ENCODE measurements around the gene LDHB.
"Not testable (repeated sequence)": the region's sequence is repeated elsewhere in the genome, so short reads cannot be mapped to it uniquely, and the experiment has no call there.

Gene LDHB

DNA sequence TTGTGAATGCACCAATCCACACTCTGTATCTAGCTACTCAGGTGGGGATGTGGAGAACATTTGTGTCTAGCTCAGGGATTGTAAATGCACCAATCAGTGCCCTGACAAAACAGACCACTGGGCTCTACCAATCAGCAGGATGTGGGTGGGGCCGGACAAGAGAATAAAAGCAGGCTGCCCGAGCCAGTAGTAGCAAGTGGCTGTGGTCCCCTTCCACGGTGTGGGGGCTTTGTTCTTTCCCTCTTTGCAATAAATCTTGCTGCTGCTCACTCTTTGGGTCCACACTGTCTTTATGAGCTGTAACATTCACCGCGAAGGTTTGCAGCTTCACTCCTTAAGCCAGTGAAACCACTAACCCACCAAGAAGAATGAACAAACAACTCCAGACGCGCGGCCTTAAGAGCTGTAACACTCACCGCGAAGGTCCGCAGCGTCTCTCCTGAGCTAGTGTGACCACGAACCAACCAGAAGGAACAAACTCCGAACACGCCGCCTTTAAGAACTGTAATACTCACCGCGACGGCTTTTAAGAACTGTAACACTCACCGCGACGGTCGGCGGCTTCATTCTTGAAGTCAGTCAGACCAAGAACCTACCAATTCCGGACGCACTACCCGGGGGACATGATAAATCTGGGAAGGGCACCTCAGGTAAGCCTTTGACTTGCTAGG, 4.6 kb upstream of the LDHB start:
- in situ Hi-C loops (cut with HindIII; ENCODE audit: low sequenced_read_pairs), result no loop called here

DNA sequence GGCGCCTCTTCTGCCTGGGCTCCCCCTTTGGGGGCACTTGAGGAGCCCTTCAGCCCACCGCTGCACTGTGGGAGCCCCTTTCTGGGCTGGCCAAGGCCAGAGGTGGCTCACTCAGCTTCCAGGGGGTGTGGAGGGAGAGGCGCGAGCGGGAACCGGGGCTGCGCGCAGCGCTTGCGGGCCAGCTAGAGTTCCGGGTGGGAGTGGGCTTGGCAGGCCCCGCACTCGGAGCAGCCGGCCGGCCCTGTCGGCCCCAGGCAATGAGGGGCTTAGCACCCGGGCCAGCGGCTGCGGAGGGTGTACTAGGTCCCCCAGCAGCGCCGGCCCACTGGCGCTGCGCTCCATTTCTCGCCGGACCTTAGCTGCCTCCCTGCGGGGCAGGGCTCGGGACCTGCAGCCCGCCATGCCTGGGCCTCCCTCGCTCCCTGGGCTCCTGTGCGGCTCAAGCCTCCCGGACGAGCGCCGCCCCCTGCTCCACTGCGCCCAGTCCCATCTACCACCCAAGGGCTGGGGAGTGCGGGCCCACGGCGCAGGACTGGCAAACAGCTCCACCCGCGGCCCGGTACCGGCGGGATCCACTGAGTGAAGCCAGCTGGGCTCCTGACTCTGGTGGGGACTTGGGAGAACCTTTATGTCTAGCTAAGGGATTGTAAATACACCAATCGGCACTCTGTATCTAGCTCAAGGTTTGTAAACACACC, 3.9 kb upstream of the LDHB start:
- in situ Hi-C loops (cut with HindIII; ENCODE audit: low sequenced_read_pairs), result not testable (repeated sequence)

DNA sequence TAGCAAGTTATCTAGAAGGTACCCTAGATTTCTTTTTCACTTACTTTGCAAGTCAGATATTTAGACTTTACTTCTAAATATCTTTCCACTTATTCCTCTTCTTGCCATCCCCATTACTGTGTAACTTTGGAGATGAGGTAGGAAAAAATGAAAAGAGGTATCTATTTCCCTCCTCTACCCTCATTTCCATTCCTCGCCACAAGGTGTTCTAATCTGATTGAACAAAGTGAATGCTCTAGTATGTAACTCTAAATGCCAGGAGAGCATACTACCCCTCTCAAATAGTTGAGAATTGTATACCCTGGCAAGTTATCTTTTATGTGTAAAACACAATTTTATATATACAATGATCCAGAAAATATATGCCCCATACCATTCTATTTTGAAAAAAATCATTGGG, 1.7 kb upstream of the LDHB start:
- in situ Hi-C loops (cut with HindIII; ENCODE audit: low sequenced_read_pairs), result no loop called here

DNA sequence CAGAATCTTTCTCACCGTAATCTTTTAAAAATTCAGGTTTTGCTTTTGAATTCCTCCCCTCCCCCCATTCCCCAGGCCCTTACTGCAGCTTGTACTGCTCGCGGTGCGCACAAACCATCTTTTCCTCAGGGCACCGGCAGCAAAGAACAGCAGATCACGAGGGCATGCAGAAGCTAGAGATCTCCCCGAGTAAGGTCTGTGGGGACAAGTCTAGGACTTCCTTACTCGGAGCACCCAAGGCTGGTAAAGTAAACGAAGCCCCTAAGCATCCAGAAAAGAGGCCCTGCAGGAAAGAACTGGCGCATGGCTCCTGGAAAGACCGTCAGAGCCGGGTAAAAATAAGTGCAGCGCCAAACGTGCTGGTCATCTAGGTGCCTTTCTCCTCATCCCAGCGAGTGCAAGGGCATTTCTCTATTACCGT, 727 bp downstream of the LDHB start:
- in situ Hi-C loops (cut with HindIII; ENCODE audit: low sequenced_read_pairs), result no loop called here

DNA sequence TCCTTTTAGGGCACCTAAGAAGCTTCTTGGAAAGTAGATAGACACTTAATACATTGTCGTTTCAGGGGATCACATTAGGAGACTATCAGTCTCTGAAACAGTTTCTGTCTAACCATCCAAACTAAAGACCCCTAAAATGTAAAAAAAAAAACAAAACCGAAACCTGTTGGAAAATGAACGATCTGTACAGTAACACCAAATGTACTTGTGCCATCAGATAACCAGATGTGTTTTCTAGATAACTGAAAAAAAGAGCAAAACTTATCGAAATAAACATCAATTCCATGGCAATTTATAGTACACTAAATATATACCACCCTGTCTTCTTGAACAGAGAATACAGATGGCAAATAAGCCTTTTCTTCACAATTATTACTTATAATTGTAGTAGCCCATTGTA, 2.1 kb downstream of the LDHB start:
- in situ Hi-C loops (cut with HindIII; ENCODE audit: low sequenced_read_pairs), result no loop called here

DNA sequence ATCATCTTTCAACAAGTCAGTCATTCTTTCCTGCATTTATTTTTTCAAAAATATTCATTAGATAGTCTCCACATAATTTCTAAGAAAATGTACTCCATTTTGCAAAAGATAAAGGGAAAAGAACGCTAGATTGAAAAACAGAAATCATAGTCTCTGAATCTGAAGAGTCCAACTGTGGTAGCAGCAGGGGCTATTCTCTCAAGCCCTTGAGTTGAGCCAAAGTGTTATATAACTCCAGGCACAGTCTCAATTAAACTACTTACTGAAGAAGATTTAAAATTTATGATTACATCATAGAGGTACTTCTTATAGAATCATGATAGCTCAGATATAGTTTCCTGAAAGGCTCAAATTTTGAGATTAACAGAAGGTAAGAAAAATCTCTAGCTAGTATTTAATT, 5.8 kb downstream of the LDHB start:
- in situ Hi-C loops (cut with HindIII; ENCODE audit: low sequenced_read_pairs), result no loop called here

DNA sequence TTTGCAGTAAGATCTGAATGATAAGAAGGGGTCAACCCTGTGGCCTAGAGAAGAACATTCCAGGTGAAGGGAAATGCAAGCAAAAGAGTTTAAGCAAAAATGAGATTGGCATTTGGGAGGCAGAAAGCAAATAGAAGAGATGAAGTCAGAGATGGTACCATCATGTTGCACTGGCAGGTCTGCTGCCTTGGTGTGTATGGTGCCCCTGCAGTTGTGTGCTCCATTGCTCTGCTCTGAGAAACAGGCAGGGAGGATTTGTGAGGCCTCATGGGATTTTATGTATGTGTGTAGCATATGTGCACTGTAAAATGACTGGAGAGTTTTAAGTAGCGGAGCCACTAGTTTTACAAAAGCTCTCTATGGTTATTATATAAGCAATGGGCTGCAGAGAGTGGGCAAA, 6.6 kb downstream of the LDHB start:
- in situ Hi-C loops (cut with HindIII; ENCODE audit: low sequenced_read_pairs), result no loop called here

DNA sequence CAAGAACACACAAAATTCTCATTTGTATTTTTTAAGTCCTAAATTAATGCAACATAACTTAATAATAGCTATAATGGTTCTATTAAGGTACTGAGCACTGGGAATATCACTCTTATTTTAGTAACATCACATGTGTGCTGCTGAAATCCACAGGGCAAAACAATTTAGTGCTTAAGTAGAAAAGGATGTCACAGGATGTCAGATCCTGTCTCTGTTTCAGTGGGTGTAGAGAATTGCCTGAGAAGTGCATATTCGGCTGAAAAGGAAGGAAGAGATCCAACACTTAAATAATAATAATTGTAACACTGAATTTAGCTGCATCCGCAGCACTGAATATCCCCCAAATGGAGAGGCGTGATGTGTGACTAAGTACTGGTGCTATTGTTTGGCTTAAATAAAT, 8.6 kb downstream of the LDHB start:
- in situ Hi-C loops (cut with HindIII; ENCODE audit: low sequenced_read_pairs), result no loop called here

DNA sequence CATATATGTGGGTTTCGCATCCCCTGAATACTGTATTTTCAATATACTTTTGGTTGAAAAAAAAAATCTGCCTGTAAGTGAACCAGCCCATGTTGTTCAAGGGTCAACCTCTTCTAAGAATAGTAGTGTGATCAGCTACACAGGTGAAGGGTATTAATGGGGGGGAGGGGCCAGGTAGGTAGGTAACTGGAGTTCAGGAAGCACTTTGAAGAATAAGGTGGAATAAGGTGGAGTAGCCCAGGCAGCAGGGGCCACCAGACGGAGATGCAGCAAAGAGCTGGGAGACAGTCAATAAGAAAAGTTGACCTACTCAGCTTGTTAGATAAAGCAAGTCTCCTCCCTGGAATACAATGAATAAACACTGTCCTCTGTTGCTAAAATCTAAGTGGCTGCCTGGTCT, 9.3 kb downstream of the LDHB start:
- in situ Hi-C loops (cut with HindIII; ENCODE audit: low sequenced_read_pairs), result no loop called here

DNA sequence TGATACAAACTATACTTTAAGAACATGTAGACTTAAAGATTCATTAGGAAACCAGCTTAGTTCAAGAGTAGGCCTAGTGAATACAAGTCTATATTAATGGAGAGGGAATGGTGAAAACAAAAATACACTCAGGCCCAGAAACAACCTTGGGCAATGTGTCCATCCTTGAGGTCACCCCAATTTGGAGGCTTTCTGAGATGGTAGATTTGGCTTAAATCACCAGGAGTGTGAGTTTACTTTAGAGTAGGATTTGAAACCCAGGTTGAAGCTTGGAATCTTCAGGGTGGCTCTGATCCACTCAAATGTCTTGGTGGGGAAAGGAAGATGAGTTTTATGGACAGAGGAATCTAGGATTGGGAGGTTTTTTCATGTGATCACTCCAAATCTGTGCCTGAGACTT, 10.5 kb downstream of the LDHB start:
- in situ Hi-C loops (cut with HindIII; ENCODE audit: low sequenced_read_pairs), result no loop called here

DNA sequence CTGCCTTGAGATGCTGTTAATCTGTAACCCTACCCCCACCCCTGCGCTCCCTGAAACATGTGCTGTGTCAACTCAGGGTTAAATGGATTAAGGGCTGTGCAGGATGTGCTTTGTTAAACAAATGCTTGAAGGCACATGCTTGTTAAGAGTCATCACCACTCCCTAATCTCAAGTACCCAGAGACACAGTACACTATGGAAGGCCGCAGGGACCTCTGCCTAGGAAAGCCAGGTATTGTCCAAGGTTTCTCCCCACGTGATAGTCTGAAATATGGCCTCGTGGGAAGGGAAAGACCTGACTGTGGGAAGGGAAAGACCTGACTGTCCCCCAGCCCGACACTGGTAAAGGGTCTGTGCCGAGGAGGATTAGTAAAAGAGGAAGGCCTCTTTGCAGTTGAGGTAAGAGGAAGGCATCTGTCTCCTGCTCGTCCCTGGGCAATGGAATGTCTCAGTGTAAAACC, 12.6 kb downstream of the LDHB start:
- in situ Hi-C loops (cut with HindIII; ENCODE audit: low sequenced_read_pairs), result not testable (repeated sequence)

DNA sequence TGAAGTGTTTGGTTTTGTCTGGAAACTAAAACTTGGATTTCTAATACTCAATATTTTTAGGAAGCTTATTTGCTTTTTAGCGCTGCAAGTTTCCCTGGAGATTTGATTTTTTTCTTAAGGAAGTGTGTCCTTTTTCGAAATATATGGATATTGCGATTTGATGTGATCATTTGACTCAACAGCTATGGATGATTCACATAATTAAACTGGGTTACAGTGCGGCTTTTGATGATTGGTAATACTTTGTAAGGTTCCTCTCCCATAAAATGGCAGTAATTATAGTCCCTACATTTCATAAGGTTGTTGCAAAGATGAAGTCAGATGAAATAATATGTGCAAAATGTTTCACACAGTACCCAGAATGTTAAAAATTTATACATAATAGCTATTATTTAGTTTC, 13.1 kb downstream of the LDHB start:
- in situ Hi-C loops (cut with HindIII; ENCODE audit: low sequenced_read_pairs), result no loop called here

DNA sequence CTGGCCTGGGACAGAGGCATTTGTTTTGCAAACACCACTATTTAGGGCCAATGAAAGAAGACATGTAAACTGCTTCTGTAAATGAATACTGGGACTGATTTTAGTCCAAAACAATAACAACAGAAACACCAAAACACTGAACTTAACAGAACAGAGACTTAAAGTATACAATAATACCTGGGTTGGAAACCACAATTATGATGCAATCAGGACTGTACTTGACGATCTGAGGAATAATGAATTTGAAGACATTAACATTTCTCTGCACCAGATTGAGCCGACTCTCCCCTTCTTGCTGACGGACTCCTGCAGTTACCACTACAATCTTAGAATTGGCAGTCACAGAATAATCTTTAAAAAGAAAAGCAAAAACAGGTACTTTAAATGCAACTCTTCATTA, 13.9 kb downstream of the LDHB start:
- in situ Hi-C loops (cut with HindIII; ENCODE audit: low sequenced_read_pairs), result no loop called here

DNA sequence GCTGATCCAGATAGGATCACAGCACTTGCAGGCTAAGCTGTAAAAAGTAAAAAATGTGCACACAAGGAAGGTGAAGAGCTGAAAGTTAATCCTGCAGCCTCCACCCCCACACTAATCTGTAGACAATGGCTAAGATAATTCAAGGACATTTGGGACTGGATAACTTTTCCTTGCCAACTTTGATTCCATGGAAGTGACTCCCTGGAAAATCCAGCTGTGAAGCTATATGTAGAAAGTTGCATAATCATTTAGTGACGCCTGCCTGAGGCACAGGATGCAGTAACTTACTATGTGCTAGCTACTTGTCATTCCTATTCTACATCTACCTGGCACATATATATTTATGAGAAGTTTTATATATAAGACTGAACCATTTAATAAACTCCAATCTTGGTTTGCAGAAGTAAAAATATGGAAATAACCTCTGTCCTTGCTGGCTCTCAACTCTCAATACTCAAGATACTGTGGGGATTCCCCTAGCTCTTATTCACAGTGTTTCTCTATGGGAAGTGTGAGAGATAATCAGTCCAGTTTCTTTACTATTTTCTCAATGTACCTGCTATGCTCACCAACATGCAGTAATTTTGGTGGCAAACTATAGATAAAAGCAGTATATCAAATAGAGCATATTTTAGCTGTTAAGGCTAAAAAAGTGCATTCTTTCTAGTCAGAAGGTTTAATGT, 14.8 kb downstream of the LDHB start:
- in situ Hi-C loops (cut with HindIII; ENCODE audit: low sequenced_read_pairs), result no loop called here

DNA sequence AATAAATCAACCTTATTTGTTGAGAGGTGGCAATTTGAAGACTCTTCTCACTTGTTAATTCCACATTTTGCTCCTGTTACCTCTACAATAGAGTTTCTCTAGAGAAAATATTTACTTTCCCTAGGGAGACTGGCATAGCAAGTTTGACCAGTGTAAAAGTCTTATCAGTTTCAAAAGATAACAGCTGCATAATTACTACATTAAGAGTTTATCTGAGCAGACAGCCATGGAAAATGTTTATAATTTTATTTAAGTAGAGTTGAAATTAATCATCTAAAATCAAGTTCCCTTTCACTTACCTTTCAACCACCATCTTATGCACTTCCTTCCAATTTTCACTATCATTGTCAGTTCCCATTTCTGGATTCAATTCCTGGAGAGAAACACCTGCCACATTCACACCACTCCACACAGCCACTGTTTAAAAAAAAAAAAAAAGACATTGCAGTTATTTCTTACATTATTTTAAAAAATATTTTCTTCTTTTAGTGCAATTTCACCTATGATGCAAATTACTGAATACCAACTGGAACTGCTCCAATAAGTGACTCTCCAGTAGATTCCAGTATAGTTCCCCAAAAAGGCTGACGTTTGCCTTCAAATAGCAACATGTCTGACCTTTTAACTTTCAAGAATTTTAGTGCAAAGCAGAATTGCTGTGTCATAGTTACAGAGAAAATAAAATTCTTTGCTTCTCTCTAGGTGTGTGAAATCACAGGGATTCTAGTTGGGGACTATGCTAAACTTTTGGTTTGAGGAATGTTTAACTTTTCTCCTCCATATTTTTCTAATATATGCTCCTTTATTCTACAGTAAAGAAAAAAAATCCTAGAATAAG, 19.4 kb downstream of the LDHB start:
- in situ Hi-C loops (cut with HindIII; ENCODE audit: low sequenced_read_pairs), result no loop called here

DNA sequence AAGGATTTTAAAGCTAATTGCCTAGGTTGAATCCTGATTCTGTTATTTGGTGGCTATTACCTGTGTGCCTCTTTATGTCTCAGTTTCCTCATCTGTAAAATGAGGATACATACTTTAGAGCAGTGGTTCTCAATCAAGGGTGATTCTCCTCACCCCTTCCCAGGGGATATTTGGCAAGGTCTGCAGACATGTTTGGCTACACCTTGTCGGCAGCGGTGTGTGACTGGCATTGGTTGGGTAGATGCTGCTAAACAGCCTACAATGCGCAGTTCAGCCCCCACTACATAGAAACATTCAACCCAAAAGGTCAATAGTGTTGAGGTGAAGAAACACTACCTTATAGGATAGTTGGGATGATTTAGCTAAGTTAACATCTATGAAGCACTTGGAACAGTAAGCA, 23.4 kb downstream of the LDHB start:
- in situ Hi-C loops (cut with HindIII; ENCODE audit: low sequenced_read_pairs), result no loop called here

DNA sequence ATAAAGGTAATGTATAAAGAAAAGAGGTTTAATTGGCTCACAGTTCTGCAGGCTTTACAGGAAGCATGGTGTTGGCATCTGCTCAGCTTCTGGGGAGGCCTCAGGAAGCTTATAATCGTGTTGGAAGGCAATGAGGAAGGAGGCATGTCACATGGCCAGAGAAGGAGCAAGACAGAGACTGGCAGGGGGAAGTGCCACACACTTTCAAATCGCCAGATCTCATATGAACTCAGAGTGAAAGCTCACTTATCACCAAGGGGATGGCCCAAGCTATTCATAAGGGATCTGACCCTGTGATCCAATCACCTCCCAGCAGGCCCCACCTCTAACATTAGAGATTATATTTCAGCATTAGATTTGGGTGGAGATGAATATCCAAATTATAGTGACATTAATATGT, 26.3 kb downstream of the LDHB start:
- in situ Hi-C loops (cut with HindIII; ENCODE audit: low sequenced_read_pairs), result no loop called here

DNA sequence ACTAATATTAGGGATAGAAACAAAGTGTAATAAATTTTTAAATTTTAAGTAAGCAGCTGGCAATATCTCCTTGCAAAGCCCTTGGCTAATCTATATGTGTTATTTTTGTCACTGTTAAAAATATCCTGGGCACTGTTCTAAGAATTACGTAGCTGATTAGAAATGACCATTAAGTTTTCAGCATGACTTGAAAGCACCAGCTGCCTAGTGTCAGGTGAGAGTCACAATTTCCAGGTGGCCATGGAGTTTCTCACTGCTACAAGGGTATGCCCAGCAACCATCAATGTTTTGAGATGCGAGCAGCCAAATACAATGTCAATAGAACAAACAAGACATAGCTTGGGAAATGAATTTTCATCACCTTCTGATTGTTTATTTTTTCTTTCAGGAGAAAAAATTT, 29.7 kb downstream of the LDHB start:
- in situ Hi-C loops (cut with HindIII; ENCODE audit: low sequenced_read_pairs), result no loop called here

DNA sequence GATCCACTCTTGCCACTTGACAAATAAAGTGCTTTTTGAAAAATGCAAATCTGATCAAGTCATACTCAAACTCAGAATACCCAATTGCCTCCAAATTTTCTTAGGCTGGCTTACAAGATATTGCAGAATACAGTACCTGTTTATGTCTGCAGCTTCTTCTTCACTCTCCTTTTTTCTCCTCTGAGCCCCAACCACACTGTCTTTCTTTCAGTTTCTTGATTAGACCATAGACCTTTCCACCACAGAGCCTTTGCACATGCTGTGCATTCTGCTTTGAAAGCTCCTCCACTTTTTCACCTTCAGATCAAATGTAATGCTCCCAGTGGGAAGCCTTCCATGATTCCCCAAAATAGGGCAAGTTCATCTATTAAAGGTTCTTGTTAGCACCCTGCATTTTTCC, 39.1 kb downstream of the LDHB start:
- in situ Hi-C loops (cut with HindIII; ENCODE audit: low sequenced_read_pairs), result no loop called here

DNA sequence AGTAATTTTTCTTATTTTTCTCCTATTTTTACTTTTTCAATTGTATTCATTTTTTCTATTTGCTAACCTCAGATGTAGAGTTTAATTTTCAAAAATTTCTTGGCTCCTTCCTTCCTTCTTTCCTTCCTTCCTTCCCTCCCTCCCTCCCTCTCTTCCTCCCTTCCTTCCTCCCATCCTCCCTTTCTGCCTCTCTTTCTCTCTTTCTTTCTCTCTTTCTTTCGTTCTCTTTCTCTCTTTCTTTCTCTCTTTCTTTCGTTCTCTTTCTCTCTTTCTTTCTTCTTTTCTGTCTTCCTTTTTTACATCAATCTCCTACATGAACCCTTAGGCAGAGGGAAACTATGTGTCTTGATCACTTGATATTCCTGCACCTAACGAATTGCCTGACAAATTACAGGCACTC, 40.6 kb downstream of the LDHB start:
- in situ Hi-C loops (cut with HindIII; ENCODE audit: low sequenced_read_pairs), result no loop called here

DNA sequence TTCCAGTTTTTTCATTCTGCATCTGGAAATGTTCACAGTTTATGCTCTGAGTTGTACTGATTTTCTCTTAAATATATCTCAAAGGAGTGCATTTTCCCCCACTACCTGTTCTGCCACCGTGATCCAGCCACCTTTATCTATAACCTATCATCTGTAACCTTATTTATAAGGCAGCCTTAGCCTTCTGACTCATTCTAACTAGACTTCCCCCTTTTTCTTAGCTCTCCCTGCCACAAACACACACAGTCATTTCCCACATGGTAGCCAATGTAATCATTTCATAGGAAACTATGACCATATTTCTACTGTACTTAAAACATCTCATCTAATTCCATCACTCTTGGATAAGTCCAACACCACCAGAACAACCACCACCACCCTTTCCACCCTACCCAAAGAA, 42.2 kb downstream of the LDHB start:
- in situ Hi-C loops (cut with HindIII; ENCODE audit: low sequenced_read_pairs), result no loop called here

Measured in endothelial cell of hepatic sinusoid (primary cell).